ENCODE results near the gene ZBTB16. TPM values are rescaled to one million over a fixed set of nuclear protein-coding genes. Genes with fewer than 3 reads are reported as not detected.

The ZBTB16 gene
- total RNA-seq, 1 experiment from 2014 or later, result 0.21 TPM

GRCh38 chr11:114197799-114198500 lies 138.4 kb downstream of the ZBTB16 start:
- Histone ChIP-seq H3K9me3 (ENCODE audit: control insufficient read depth, insufficient read depth, low read depth, low read length) (no peaks in the 10 kb centered on the region), H3K36me3 (ENCODE audit: control insufficient read depth, insufficient read depth, low read length) (no peaks in the 10 kb centered on the region), H3K4me3 (ENCODE audit: low read depth in 2 of 2, low read length in 2 of 2) (no peak overlapping the region), H3K27ac (ENCODE audit: low read length) (no peak overlapping the region), H3K4me1 (ENCODE audit: control insufficient read depth, insufficient read depth, low read length) (no peaks in the 10 kb centered on the region), H3K27me3 (ENCODE audit: control insufficient read depth, insufficient read depth, low read length) (peaks cover 10% of the 10 kb centered on the region)
- POLR2A ChIA-PET, result no interaction called here
- in situ Hi-C loops (cut with HindIII; ENCODE audit: low pct_unique_long_range_greater_than_20kb, low sequenced_read_pairs) (no loop called here), intact Hi-C loops (cut with micrococcal nuclease; ENCODE audit: unreplicated experiment) (no loop called here)
- no peak for ATAC-seq
- DNase-seq (ENCODE audit: low read depth, low spot score), result no peak
- no peak for TF ChIP-seq TCF7L2 (IDR thresholded peaks at IDR 0.05; ENCODE audit: low read depth, low read length)
- TF ChIP-seq SIN3A (IDR thresholded peaks at IDR 0.05; ENCODE audit: borderline replicate concordance, insufficient read depth, low read depth, low read length), result no peak
- TF ChIP-seq POLR2AphosphoS5 (IDR thresholded peaks at IDR 0.05; ENCODE audit: low read depth, low read length), result no peak
- TF ChIP-seq, protein P1, sequence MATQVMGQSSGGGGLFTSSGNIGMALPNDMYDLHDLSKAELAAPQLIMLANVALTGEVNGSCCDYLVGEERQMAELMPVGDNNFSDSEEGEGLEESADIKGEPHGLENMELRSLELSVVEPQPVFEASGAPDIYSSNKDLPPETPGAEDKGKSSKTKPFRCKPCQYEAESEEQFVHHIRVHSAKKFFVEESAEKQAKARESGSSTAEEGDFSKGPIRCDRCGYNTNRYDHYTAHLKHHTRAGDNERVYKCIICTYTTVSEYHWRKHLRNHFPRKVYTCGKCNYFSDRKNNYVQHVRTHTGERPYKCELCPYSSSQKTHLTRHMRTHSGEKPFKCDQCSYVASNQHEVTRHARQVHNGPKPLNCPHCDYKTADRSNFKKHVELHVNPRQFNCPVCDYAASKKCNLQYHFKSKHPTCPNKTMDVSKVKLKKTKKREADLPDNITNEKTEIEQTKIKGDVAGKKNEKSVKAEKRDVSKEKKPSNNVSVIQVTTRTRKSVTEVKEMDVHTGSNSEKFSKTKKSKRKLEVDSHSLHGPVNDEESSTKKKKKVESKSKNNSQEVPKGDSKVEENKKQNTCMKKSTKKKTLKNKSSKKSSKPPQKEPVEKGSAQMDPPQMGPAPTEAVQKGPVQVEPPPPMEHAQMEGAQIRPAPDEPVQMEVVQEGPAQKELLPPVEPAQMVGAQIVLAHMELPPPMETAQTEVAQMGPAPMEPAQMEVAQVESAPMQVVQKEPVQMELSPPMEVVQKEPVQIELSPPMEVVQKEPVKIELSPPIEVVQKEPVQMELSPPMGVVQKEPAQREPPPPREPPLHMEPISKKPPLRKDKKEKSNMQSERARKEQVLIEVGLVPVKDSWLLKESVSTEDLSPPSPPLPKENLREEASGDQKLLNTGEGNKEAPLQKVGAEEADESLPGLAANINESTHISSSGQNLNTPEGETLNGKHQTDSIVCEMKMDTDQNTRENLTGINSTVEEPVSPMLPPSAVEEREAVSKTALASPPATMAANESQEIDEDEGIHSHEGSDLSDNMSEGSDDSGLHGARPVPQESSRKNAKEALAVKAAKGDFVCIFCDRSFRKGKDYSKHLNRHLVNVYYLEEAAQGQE (IDR thresholded peaks at IDR 0.05; ENCODE audit: insufficient read depth in 1 of 2, low read depth in 2 of 2, low read length in 1 of 2), result no peak
- TF ChIP-seq, protein P2, sequence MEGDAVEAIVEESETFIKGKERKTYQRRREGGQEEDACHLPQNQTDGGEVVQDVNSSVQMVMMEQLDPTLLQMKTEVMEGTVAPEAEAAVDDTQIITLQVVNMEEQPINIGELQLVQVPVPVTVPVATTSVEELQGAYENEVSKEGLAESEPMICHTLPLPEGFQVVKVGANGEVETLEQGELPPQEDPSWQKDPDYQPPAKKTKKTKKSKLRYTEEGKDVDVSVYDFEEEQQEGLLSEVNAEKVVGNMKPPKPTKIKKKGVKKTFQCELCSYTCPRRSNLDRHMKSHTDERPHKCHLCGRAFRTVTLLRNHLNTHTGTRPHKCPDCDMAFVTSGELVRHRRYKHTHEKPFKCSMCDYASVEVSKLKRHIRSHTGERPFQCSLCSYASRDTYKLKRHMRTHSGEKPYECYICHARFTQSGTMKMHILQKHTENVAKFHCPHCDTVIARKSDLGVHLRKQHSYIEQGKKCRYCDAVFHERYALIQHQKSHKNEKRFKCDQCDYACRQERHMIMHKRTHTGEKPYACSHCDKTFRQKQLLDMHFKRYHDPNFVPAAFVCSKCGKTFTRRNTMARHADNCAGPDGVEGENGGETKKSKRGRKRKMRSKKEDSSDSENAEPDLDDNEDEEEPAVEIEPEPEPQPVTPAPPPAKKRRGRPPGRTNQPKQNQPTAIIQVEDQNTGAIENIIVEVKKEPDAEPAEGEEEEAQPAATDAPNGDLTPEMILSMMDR (IDR thresholded peaks at IDR 0.05), result no peak
- CTCF ChIA-PET, result no interaction called here
- BruUV-seq (replicated peaks), result no TSS peak

GRCh38 chr11:114199051-114199450 lies 139.5 kb downstream of the ZBTB16 start:
- ChIA-PET CTCF (no interaction called here), POLR2A (no interaction called here)
- Histone ChIP-seq H3K9me3 (ENCODE audit: control insufficient read depth, insufficient read depth, low read depth, low read length) (no peaks in the 10 kb centered on the region), H3K36me3 (ENCODE audit: control insufficient read depth, insufficient read depth, low read length) (no peaks in the 10 kb centered on the region), H3K27me3 (ENCODE audit: control insufficient read depth, insufficient read depth, low read length) (peaks cover 15% of the 10 kb centered on the region), H3K4me3 (ENCODE audit: low read depth in 2 of 2, low read length in 2 of 2) (no peak overlapping the region), H3K4me1 (ENCODE audit: control insufficient read depth, insufficient read depth, low read length) (no peaks in the 10 kb centered on the region), H3K27ac (ENCODE audit: low read length) (no peak overlapping the region)
- no TSS peak for BruUV-seq (replicated peaks)
- in situ Hi-C loops (cut with HindIII; ENCODE audit: low pct_unique_long_range_greater_than_20kb, low sequenced_read_pairs), result no loop called here
- no peak for ATAC-seq
- intact Hi-C loops (cut with micrococcal nuclease; ENCODE audit: unreplicated experiment), result no loop called here
- TF ChIP-seq POLR2AphosphoS5 (IDR thresholded peaks at IDR 0.05; ENCODE audit: low read depth, low read length) (no peak), TCF7L2 (IDR thresholded peaks at IDR 0.05; ENCODE audit: low read depth, low read length) (no peak), SIN3A (IDR thresholded peaks at IDR 0.05; ENCODE audit: borderline replicate concordance, insufficient read depth, low read depth, low read length) (no peak)
- TF ChIP-seq, protein P2 (IDR thresholded peaks at IDR 0.05), result no peak
- TF ChIP-seq, protein P1 (IDR thresholded peaks at IDR 0.05; ENCODE audit: insufficient read depth in 1 of 2, low read depth in 2 of 2, low read length in 1 of 2), result no peak
- DNase-seq (ENCODE audit: low read depth, low spot score), result no peak

All from Panc1 (cell line).